HG03139 (cell line): Measurements from ENCODE around the gene PARD3B.

Experiments
- ATAC-seq: cut with Tn5 transposase; IDR thresholded peaks from one replicate; pipeline ENCODE4 v1.9.1; 2021; ENCODE audit not compliant: unreplicated experiment

PARD3B gene

GRCh38 chr2:205089958-205090357 lies 544.7 kb downstream of the PARD3B start:
- ATAC-seq = no peak

DNA sequence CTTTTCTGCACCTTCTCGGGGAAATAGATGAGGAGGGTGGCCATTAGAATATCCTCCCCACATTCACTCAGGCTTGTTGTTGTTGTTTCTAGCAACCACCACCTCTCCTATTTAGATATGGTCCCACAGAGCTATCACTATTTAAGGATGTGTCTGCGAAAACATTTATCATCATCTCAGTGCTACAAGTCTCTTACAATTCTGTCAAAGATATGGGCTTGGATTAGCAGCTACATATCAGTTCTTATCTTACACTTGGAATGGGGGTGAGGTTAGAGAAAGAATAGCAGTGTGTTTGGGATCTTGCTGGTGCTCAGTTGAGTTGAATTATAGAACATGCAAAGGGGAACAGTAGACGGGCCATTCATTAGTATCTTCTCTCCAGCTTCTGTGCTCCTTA lies 546.1 kb downstream of the PARD3B start:
- no peak for ATAC-seq

DNA sequence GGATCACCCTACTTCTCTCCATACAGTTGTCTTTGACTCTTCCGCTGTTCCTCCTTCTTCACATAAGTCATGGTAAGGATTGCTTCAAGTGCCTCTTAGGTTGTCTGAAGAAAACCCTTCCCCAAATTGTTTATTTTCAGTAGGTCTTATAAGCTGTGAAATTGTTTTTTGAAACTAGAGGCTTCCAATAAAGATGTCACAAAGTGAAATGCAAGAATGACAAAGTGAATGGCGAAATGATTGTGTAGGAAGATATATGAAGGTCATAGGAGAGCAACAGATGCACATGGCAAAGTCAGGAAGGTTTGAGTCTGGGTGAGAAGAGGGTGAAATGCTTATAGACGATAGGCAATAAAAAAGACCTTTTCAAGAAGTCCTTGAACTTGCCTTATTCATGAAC lies 548.8 kb downstream of the PARD3B start:
- no peak for ATAC-seq

- ATAC-seq = no peak
These were observed 558.4 kb downstream of the PARD3B start for GRCh38 chr2:205103699-205104098.

DNA sequence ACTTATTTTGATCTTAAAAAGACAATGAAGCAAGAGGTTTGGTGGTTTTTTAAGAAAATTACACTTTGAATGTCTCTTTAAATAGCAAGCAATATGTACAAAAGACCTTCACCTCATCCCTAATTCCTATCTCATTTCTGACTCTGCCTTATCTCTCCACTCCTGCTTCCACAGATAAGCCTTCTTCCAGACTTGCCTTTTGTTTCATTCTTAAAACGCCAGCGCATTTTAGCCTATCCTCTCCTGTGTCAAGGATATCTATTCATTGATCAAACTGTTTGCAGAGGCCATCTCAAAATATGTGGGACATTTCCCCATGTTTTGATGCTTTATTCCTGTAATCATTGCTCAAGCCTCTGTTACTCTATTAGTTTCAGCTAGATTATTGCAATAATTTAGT lies 562.5 kb downstream of the PARD3B start:
- no peak for ATAC-seq

GRCh38 chr2:205115511-205115910 lies 570.2 kb downstream of the PARD3B start:
- ATAC-seq = no peak

- ATAC-seq = no peak
These were observed 571.9 kb downstream of the PARD3B start for GRCh38 chr2:205117125-205117524.

DNA sequence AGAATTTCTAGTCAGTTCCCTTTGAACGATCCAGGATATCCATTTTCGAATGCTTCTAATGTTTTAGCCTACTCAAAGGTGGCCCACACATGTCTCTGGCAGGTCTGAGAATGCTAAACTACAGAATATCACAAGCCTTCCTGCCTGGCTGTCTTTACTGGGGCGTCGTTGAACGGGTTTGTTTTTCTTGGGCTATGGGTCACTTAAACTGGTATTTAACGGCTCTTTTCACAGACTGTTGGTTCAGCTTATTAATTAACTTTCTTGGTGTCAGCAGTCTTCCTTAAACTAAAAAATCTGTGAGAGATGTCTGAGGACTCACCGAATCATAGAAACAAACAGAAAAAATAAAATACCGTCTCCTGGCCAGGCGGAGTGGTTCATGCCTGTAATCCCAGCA lies 573.9 kb downstream of the PARD3B start:
- no peak for ATAC-seq

DNA sequence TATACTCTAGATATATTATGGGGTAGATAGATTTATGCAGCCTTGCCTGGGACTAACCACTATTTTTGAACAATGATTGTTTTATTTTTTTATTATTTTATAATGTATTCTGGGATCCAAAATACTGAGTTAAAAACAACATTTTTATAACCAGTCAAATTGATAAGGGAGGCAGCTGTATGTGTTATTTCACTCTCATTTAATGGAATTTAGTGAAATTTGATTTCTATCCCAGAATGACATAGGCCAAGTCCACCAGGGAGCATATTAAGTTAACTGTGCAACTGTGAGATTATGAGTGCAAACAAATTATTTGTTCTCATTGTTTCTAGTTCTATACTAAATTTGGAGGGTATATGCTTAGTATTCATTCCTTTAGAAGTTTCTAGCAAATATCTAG lies 583.5 kb downstream of the PARD3B start:
- ATAC-seq = no peak

DNA sequence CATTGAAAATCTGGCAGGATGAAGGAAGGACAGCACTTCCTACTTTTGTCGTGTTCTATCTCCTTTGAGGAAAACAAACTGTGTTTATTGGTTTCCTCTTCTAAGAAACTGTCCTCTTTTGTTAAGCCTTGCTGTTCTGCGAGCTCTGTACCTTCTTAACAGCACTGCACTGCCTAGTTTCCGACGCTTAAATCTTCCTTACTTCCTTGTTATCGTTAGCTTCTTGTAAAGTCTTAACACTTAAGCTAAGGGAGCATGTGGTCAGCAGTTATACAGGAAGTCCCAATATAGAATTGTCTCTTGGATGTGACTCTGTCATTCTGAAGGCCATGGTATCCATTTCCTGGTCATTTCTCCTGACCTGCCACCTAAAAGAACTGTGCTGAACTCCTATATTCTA lies 584.3 kb downstream of the PARD3B start:
- no peak for ATAC-seq

GRCh38 chr2:205130111-205130829 lies 585.0 kb downstream of the PARD3B start:
- no peak for ATAC-seq

GRCh38 chr2:205133544-205133943 lies 588.3 kb downstream of the PARD3B start:
- ATAC-seq = no peak

GRCh38 chr2:205138735-205139134 lies 593.5 kb downstream of the PARD3B start:
- ATAC-seq = no peak

DNA sequence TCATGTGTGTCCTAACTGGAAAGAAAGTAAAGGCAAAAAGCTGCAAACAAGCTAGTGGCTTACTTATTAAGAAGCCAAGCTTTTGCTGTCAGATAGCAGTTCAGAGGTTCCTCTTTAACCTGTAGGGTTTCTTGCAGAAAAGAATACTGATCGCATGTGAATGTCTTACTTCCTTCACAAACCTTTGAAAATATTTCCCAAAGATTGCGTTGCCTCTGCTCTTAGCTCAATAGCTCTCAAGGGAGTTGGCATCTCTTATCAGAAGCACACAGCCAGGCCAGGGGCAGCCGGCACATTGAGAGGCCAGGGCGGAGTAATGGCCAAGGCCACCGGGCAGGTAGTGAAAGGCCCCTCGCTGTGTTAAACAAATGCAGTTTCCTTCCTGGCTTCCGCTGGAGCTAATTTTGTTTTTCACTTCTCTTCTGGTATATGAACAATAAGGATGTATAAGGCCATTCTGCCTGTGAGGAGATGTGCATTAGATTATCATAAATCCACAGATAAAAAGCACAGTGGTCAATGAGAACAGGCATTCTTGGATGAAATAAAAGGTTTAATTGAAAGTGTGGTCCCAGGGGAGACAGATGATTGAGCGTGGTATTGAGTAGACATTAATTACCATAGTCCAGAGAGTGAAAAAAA lies 594.7 kb downstream of the PARD3B start:
- peak; percentile 77 for ATAC-seq

GRCh38 chr2:205141381-205141780 lies 596.1 kb downstream of the PARD3B start:
- no peak for ATAC-seq

DNA sequence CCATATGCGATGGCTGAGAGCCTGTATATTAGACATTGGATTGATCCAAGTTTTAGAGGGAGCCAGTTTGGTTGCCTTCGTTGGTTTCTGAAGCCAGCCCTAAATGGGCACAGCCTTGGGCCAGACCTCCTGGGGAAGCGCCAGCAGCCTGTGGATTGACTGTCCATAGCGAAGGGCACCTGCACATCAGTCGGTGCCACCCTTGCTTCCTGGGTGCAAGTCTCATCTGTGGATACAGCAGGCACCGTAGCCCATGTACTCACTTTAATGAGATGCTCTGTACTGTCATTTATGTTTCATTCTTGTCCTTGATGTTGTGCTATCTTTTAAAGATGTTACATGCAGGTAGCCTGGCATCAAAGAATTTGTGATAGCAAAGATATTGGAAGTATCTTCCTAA lies 600.6 kb downstream of the PARD3B start:
- ATAC-seq = no peak

DNA sequence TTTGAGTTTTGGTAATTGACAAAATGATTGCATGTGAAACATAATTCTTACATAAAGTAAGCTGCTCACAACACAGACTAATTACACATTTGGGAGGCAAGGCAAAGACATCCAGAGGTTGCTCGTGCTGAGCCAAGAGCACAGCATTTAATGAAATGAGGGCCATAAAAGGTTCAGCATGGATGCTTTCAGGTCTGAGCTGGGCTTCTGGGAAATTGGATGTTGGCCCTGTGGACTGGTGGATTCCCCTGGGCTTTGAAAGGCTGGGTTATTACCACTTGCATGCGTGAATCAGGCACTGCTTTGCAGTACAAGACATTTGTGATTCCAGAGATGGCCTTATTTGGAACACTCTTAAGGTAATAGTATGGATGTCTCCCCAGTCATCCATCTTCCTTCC lies 603.5 kb downstream of the PARD3B start:
- no peak for ATAC-seq

GRCh38 chr2:205156457-205156856 lies 611.2 kb downstream of the PARD3B start:
- ATAC-seq = no peak

DNA sequence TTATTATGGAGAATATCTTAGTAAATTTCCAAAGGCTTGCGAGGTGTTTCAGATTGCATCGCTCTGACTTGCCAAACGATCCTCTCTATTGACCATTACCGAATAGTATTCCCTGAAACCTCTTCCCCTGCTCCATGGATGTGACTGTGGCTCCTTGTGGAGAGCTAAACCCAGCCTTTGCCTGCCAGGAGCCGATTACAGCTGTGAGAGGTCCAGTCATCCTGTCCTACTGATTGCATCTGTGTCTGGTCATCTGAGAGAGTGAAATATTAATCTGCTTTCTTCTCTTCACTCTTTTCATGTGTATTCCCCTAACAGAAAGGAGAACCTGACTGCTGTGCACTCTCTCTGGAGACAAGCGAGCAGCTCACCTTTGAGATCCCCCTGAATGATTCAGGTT lies 613.1 kb downstream of the PARD3B start:
- no peak for ATAC-seq

- no peak for ATAC-seq
These were observed 616.0 kb downstream of the PARD3B start for GRCh38 chr2:205161156-205161839.

GRCh38 chr2:205166745-205167144 lies 621.5 kb downstream of the PARD3B start:
- ATAC-seq = no peak

DNA sequence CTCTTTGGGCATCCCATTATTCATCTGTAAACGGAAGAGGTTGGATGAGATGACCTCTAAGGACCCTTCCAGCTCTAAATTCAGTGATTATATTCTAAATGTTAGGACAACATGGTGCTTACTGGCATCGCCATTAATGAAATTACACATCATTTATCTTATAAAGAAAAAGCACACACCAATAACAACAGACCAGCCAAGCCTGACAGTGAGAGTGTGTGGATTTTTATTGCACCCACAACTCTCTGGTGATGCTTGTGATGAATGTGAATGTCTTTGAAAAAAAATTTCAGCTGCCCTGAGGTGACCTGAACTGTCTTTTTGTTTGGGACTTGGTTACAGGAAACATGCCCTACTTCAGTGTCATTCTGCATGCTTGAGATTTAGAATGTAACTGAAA lies 623.7 kb downstream of the PARD3B start:
- ATAC-seq = no peak
